Measurements from ENCODE around the gene CTCFL. TPM values are rescaled to one million over a fixed set of nuclear protein-coding genes. Genes with fewer than 3 reads are reported as not detected.

CTCFL gene
- total and polyA plus RNA-seq, 2 donors (not counting 1 experiment from before 2014, with no cell fraction given): not detected

DNA sequence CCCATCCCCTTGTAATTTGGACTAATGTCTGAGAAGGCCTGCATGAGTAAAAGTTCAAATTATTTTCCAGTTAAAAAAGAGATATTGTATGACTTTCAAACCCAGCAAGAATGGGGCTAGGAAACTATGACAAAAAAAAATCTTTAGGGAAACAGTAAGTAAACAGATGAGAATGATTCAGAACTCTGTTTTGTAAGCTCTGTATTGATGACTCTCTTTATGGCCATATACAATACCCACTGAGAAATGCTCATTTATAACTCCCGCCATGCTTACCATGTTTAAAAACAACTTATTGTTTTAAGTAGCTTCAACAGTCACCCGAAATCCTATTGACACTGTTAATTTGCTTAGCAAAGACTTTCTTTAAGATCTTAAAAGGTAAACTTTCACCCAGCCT, 18.8 kb upstream of the CTCFL start:
- Histone ChIP-seq H2AFZ (ENCODE audit: low read length) (no peak overlapping the region), H3K79me2 (ENCODE audit: control insufficient read depth, insufficient read depth, low read length) (no peaks in the 10 kb centered on the region), H4K20me1 (ENCODE audit: control insufficient read depth, extremely low read depth, insufficient read depth, low read length) (no peaks in the 10 kb centered on the region), H3K4me1 (ENCODE audit: control insufficient read depth, extremely low read depth, insufficient read depth, low read length) (no peaks in the 10 kb centered on the region), H3K27me3 (ENCODE audit: control insufficient read depth, insufficient read depth, low read length) (no peaks in the 10 kb centered on the region), H3K9me3 (ENCODE audit: control insufficient read depth, insufficient read depth, low read depth, low read length) (no peaks in the 10 kb centered on the region), H3K9ac (ENCODE audit: insufficient read depth, low read length) (no peak overlapping the region), H3K4me3 (replicated peaks in 1 of 4; ENCODE audit: control extremely low read depth in 1 of 4, insufficient read depth in 1 of 4, low read depth in 3 of 4, low read length in 4 of 4) (no peak overlapping the region), H3K4me2 (ENCODE audit: extremely low read depth, insufficient read depth, low read length) (no peak overlapping the region), H3K36me3 (ENCODE audit: control insufficient read depth, insufficient read depth, low read length) (no peaks in the 10 kb centered on the region), H3K27ac (ENCODE audit: insufficient read depth, low read length) (no peak overlapping the region)
- no peak for TF ChIP-seq EZH2 (IDR thresholded peaks at IDR 0.05; ENCODE audit: low read length, missing control alignments)
- TF ChIP-seq, protein P1, sequence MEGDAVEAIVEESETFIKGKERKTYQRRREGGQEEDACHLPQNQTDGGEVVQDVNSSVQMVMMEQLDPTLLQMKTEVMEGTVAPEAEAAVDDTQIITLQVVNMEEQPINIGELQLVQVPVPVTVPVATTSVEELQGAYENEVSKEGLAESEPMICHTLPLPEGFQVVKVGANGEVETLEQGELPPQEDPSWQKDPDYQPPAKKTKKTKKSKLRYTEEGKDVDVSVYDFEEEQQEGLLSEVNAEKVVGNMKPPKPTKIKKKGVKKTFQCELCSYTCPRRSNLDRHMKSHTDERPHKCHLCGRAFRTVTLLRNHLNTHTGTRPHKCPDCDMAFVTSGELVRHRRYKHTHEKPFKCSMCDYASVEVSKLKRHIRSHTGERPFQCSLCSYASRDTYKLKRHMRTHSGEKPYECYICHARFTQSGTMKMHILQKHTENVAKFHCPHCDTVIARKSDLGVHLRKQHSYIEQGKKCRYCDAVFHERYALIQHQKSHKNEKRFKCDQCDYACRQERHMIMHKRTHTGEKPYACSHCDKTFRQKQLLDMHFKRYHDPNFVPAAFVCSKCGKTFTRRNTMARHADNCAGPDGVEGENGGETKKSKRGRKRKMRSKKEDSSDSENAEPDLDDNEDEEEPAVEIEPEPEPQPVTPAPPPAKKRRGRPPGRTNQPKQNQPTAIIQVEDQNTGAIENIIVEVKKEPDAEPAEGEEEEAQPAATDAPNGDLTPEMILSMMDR (conservative IDR thresholded peaks at IDR 0.05 in 1 of 2, IDR thresholded peaks at IDR 0.05 in 1 of 2; ENCODE audit: low read depth in 1 of 2, low read length in 2 of 2): no peak
- no peak for DNase-seq (ENCODE audit: low read depth in 2 of 2)

DNA sequence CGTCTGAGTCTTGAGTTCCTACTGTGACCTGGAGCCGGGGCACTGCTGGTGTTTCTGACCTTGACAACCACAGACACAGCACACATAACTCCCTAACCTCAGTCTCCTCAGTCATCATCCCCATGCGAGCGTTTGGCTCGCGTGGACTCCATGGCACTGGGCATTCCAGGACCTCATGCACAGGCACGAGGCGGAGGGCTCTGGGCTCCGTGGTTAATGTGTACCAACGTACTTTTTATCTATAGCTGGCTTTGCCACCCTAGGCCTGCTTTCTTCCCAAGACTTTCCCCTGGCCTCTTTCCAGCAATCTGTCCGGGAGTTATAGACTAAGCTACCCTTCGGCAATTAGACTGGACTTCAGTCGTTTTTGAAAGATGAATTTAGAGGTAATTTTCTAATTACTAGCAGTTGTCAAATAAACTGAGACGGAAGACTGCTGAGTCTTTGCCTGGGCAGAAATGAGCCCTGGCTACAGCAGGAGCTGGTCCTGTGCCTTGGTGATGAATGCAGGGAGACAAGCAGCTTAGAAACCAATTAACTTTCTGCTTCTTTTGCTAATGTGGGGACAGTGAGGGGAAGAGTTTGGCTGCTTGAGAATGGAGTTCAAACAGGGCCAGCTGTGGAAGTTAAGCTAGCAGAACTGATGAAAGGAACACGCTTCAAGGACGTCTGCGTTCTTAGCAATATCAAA, 16.1 kb upstream of the CTCFL start:
- no peak overlapping the region for H3K4me3 ChIP-seq (replicated peaks in 1 of 4; ENCODE audit: control extremely low read depth in 1 of 4, insufficient read depth in 1 of 4, low read depth in 3 of 4, low read length in 4 of 4)
- no peak for TF ChIP-seq EZH2 (IDR thresholded peaks at IDR 0.05; ENCODE audit: low read length, missing control alignments)
- TF ChIP-seq, protein P1 (conservative IDR thresholded peaks at IDR 0.05 in 1 of 2, IDR thresholded peaks at IDR 0.05 in 1 of 2; ENCODE audit: low read depth in 1 of 2, low read length in 2 of 2): no peak
- no peaks in the 10 kb centered on the region for H4K20me1 ChIP-seq (ENCODE audit: control insufficient read depth, extremely low read depth, insufficient read depth, low read length)
- no peak overlapping the region for H2AFZ ChIP-seq (ENCODE audit: low read length)
- H3K4me1 ChIP-seq (ENCODE audit: control insufficient read depth, extremely low read depth, insufficient read depth, low read length): no peaks in the 10 kb centered on the region
- no peak overlapping the region for H3K9ac ChIP-seq (ENCODE audit: insufficient read depth, low read length)
- no peak for DNase-seq (ENCODE audit: low read depth in 2 of 2)
- H3K27me3 ChIP-seq (ENCODE audit: control insufficient read depth, insufficient read depth, low read length): no peaks in the 10 kb centered on the region
- H3K9me3 ChIP-seq (ENCODE audit: control insufficient read depth, insufficient read depth, low read depth, low read length): no peaks in the 10 kb centered on the region
- H3K27ac ChIP-seq (ENCODE audit: insufficient read depth, low read length): no peak overlapping the region
- H3K4me2 ChIP-seq (ENCODE audit: extremely low read depth, insufficient read depth, low read length): no peak overlapping the region
- H3K36me3 ChIP-seq (ENCODE audit: control insufficient read depth, insufficient read depth, low read length): no peaks in the 10 kb centered on the region
- H3K79me2 ChIP-seq (ENCODE audit: control insufficient read depth, insufficient read depth, low read length): no peaks in the 10 kb centered on the region

DNA sequence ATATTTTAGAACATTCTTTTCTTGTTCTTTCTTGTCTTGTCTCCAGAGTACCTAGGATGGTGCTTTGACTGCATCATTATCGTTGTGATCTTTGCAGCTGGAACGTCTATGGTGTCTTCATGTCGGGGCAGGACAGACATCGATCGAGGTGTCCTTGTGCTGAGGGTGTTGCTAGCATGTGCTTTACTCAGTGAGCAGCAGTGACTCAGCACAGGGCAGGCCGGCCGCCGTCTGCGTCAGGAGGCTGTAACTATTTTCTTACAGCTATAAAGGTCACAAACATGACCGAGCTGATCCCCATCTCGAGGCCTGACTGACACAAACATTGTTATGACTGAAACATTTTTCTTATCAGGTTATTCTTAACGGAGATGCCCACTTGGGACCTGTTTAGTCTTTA, 14.9 kb upstream of the CTCFL start:
- H3K27ac ChIP-seq (ENCODE audit: insufficient read depth, low read length): no peak overlapping the region
- no peaks in the 10 kb centered on the region for H3K79me2 ChIP-seq (ENCODE audit: control insufficient read depth, insufficient read depth, low read length)
- H2AFZ ChIP-seq (ENCODE audit: low read length): no peak overlapping the region
- no peak overlapping the region for H3K9ac ChIP-seq (ENCODE audit: insufficient read depth, low read length)
- H3K36me3 ChIP-seq (ENCODE audit: control insufficient read depth, insufficient read depth, low read length): no peaks in the 10 kb centered on the region
- H3K4me2 ChIP-seq (ENCODE audit: extremely low read depth, insufficient read depth, low read length): no peak overlapping the region
- TF ChIP-seq, protein P1 (conservative IDR thresholded peaks at IDR 0.05 in 1 of 2, IDR thresholded peaks at IDR 0.05 in 1 of 2; ENCODE audit: low read depth in 1 of 2, low read length in 2 of 2): no peak
- no peak for TF ChIP-seq EZH2 (IDR thresholded peaks at IDR 0.05; ENCODE audit: low read length, missing control alignments)
- H4K20me1 ChIP-seq (ENCODE audit: control insufficient read depth, extremely low read depth, insufficient read depth, low read length): no peaks in the 10 kb centered on the region
- H3K9me3 ChIP-seq (ENCODE audit: control insufficient read depth, insufficient read depth, low read depth, low read length): no peaks in the 10 kb centered on the region
- no peak overlapping the region for H3K4me3 ChIP-seq (replicated peaks in 1 of 4; ENCODE audit: control extremely low read depth in 1 of 4, insufficient read depth in 1 of 4, low read depth in 3 of 4, low read length in 4 of 4)
- no peaks in the 10 kb centered on the region for H3K27me3 ChIP-seq (ENCODE audit: control insufficient read depth, insufficient read depth, low read length)
- H3K4me1 ChIP-seq (ENCODE audit: control insufficient read depth, extremely low read depth, insufficient read depth, low read length): no peaks in the 10 kb centered on the region
- no peak for DNase-seq (ENCODE audit: low read depth in 2 of 2)

Data from fibroblast of lung (primary cell).